HL-60/S4 (cell line): ENCODE results near the gene BCL2L12.
"Not testable (repeated sequence)": the region's sequence is repeated elsewhere in the genome, so short reads cannot be mapped to it uniquely, and the experiment has no call there.

Experiments used
- in situ Hi-C: fragments of 300-500 bp; cut with MboI; formaldehyde crosslinking; loops from 2 replicates; pipeline ENCODE4 v1.14.3; 2022; ENCODE audit warnings: low sequenced_read_pairs

BCL2L12 gene

DNA sequence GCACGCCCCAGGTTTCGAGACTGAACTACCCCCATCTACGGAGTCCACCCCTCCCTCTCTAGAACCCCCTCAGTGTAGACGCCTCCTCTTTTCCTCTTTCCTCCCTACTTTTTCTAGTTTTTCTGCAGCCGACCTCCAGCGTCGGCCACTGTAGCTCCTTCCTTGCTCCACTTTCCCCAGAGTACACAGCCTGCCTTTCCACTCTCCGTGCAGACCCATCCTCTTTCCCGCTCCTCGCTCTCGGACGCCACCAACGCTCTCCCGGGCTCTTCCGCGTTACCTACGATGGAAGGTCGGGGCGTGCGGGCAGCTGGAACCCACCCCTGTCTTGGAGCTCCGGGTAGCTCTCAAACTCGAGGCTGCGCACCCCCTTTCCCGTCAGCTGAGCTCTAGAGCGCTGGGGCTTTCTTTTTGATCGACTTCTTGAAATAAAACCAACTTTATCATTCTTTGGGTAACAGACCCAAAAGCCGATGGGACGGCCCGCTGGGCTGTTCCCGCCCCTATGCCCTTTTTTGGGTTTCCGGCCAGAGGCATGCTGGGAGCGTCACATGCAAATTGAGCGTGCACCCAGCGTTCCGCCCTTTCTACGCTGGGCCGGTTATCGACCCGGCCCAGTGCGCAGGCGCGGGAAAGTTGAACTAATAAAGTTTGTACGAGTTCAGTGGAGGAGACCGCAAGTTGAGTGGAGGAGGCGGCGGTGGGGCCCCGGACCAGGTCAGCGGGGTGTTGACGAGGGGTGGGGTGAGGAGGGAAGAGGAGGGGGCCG, at the start of gene BCL2L12, which contains the start of gene IRF3:
TSS of gene BCL2L12 (plus strand) at position 583 of the 769 bp plus-strand sequence. CDS start 760 bp downstream, outside the sequence.
TSS of gene IRF3 (minus strand) at position 507 of the 769 bp plus-strand sequence. CDS start 1,019 bp downstream, outside the sequence.
- in situ Hi-C loops = no loop called here

- in situ Hi-C loops = no loop called here
Measured at GRCh38 chr19:49616532-49616931, 49.2 kb upstream of the BCL2L12 start.

DNA sequence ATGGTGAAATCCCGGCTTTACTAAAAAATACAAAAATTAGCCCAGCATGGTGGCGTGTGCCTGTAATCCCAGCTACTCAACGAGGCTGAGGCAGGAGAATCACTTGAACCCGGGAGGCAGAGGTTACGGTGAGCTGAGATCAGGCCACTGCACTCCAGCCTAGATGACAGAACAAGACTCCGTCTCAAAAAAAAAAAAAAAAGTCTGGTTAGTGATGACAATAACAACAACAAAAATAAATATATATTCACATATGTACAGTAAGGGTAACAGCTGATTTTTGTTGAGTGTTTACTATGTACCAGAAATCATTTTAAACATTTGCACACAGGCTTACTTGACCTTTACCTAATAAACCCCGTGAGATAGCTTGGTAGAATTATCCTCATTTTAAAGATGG, 48.8 kb upstream of the BCL2L12 start:
- in situ Hi-C loops = no loop called here

- in situ Hi-C loops = not testable (repeated sequence)
Measured at GRCh38 chr19:49617860-49618259, 47.9 kb upstream of the BCL2L12 start.

DNA sequence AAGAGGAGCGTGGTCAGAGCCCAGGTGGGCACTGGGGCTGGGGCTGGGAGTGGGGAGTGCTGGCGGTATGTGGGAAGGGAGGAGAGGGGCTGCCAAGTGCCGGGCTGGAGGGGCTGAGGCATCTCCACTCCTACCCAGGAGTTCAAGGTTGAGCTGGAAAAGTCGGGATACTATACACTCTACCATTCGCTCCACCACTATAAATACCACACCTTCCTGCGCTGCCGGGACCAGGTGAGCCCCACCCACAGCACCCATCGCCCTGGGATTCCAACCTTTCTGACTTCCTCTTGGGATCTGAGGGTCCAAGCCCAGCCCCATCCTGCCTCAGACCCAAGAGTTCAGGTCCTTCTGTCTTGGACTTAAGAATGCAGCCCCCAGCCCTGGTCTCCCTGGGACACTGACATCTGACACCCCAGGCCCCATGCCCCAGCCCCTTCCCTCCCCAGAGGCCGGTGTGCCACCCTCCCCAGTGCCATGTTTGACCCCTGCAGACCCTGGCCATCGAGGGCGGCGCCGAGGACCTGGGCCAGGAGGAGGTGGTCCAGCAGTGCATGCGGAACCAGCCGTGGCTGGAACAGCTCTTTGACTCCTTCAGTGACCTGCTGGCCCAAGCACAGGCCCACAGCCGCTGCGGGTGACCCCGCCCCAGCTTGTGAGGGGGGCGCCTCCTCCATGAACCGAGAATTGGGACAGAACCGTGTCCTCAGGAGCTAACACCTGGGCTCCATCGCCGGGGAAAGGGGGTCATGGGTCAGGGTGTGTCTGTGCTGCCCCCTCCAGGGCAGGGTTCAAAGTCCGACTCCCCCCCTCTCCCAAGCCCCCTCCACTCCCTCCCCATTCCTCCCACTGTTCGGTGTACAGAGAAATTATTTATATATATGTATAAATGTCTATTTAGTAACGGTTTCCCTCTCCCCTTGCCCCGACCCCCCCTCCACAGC, 40.5 kb upstream of the BCL2L12 start:
- in situ Hi-C loops = no loop called here

- in situ Hi-C loops = no loop called here
Measured at GRCh38 chr19:49626226-49626625, 39.5 kb upstream of the BCL2L12 start.

- in situ Hi-C loops = no loop called here
Measured at GRCh38 chr19:49629659-49630058, 36.1 kb upstream of the BCL2L12 start.

DNA sequence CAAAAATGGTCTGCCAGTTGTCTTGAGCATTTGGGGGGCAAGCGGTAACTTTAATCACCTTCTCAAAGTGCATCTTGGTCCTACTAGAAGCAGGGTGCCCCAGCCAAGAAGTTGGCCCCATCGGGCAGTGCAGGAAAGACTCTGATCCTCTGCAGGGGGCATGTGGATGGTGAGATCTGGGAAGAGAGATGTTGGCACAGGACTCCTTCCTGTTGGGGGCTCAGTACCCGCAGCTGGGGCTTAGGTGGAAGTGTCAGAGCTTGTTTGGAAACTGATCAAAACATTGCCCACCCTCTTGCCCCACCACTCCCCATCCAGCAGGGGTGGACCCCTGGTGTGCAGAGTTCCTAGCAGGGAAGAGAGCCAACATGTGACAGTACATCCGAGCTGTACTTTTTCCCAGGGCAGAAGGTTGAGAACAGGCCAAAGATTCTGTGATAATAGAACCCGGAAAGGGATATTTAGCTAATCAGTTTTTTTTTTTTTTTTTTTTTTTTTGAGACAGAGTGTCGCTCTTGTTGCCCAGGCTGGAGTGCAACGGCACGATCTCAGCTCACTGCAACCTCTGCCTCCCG, 34.6 kb upstream of the BCL2L12 start:
- in situ Hi-C loops = no loop called here

- in situ Hi-C loops = no loop called here
Measured at GRCh38 chr19:49631610-49632192, 34.0 kb upstream of the BCL2L12 start.

- in situ Hi-C loops = no loop called here
Measured at GRCh38 chr19:49632576-49632975, 33.2 kb upstream of the BCL2L12 start.

- in situ Hi-C loops = not testable (repeated sequence)
Measured at GRCh38 chr19:49633273-49633672, 32.5 kb upstream of the BCL2L12 start.

- in situ Hi-C loops = no loop called here
Measured at GRCh38 chr19:49635530-49636232, 30.1 kb upstream of the BCL2L12 start.

- in situ Hi-C loops = no loop called here
Measured at GRCh38 chr19:49636233-49636932, 29.4 kb upstream of the BCL2L12 start.

DNA sequence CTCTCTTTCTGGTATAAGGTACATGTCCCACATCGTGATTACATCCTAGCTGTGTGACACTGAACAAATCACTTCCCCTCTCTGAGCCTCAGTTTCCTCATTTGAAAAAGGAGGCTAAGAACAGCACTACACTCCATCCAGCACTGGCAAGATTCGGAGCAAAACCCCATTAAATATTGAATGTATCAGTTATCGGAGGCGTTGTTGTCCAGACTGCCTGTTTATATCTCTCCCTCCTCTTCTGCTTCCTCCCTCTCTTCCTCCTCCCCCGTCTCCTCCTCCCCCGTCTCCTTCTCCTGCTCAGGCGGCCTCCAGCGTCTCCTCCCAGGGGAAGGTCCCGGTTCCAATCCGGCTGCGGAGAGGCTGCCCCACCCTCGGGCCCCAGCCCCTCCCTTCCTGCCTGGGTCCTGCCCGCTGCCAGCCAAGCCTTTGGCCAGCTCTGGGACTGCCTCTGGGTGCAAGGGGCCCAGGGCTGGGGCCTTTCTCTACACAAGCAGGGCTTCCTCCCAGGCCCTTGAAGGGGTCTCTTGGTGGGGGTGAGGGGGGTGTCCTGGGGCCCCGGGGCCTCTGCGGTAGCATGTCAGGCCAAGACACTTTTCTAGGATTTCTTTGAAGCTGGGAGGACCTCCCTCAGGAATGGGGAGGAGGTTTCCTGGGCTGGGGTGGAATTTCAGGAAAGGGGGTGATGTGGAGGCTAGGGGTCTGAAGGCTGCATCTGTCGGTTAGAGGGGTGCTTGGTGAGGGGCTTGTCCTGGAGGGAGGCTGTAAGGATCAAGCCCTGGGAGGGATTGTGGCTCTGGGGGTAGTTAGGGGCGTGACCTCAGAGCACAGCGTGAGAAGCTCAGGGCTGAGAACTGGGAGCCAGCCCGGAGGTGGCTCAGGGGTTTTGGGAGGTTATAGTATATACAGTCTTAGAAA, 27.7 kb upstream of the BCL2L12 start:
- in situ Hi-C loops = no loop called here

DNA sequence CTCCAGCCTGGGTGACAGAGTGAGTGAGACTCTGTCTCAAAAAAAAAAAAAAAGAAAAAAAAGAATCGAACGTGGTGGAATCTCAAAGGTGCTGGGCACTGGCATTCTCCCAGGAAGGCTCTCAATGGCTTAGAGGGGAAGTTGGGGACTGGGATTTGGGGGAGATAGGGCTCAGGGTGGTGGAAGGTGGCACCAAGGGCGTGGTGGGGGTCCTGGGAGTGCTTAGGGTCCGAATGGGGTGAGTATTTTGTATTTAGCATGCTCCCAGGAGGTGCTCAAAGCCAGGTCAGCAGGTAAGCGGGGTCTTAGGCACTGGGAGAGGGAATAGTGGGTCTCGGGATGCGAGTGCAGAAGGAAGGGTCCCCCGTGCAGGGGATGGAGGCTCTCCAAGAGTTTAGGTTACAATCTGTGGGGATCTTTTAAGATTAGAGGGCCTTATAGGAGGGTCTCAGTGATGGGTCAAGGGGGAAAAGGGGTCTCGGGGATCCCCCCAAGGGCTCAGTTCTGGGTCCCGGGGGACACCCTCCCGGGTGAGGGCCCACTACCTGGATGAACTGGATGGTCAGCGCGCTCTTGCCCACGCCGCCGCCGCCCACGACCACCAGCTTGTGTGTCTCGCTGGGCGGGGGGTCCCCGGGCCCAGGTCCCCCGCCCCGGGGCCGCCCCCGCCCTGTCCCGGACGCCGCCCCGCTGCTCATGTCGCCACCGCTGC, 26.2 kb upstream of the BCL2L12 start:
- in situ Hi-C loops = no loop called here

DNA sequence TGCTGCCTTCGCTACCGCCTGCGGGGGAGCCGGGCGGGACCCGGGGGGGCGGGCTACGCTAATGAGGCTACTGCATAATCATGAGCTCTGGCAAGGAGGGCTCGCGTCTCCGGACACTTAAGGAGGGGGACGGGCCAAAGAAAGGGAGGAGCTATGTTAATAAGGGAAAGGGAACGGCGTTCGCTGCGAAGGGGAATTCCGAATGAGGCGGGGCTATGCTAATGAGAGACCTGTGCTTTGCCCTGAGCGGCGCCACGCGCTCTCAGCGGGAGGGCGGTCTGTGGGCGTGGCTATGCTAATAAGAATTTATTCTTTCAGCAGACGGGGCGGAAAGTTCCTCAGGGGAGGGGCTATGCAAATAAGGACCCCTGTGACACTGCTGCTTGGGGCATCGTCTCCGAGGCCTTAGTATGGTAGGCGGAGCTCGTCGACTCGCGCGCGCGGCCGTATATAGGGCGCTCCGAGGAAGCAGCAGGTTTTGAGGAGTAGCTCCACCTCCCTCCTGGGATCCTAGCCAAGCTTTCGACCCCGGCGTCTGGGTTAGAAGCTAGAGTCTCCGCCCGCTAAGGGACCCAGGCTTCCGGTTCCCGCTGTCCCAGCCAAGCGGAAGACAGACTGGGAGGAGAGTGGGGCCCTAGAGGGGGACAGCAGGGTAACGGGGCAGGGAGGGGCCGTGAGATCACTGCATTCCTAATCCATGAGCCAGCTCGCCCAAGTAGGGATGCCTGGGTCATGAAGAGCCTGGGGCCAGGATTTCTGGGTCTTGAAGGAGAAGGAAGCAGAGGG, 25.4 kb upstream of the BCL2L12 start, which contains the start of gene RRAS:
TSS of gene RRAS (minus strand) at position 31 of the 786 bp plus-strand sequence. CDS start 45 bp downstream, outside the sequence.
- in situ Hi-C loops = no loop called here
